Mammary epithelial cell (primary cell): ENCODE results near the gene UGT2B17.

Experiments used
- EZH2 ChIP-seq: IDR thresholded peaks from 2 replicates; pipeline ENCODE4 v1.6.1; 2012; ENCODE audit warnings: low read length, inconsistent platforms, borderline replicate concordance
- TF ChIP-seq, protein P1 (sequence below), 2 donors: IDR thresholded peaks in 1 of 2; conservative IDR thresholded peaks in 1 of 2; 2 replicates each; pipeline ENCODE4 v1.5.1; 2011 to 2012; ENCODE audit warnings: inconsistent platforms in 2 of 2, low read length in 2 of 2, mild to moderate bottlenecking in 2 of 2, control low read depth in 1 of 2, low read depth in 1 of 2; ENCODE audit not compliant: insufficient read depth in 1 of 2; ENCODE audit errors: extremely low read depth in 1 of 2

DNA sequence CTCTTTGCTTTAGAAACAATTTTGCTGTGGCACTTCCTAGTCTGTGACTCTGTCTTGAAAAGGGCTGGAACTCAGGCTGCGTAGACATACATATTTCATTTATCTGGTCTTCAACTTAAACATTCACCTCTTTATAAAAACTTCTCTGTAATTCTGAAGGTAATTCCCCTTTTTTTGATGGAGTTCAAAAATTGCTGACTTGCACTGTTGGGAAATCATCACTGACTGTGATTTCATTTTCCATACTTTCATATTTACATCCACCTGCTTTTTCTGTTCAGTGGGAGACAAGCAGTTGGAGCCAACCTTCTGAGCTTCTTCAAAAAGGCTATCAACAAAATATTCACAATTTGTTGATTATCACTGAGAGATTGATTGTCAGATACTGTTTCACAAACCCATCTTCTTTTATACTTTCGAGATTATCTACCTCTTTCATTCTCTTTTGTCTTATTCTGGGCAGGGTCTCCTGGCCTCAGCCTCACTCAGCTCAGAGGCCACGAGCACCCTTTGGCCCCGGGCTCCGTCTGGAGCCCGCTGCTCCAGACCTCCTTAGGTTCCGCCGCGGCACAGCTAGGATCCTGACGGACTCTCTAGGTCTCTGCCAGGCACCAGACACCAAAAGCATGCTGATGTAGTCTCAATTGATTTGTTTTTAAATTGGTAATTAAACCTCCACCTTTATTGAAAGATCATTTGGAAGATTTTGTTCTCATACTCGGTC lies 39.7 kb upstream of the UGT2B17 start:
- TF ChIP-seq, protein P1, sequence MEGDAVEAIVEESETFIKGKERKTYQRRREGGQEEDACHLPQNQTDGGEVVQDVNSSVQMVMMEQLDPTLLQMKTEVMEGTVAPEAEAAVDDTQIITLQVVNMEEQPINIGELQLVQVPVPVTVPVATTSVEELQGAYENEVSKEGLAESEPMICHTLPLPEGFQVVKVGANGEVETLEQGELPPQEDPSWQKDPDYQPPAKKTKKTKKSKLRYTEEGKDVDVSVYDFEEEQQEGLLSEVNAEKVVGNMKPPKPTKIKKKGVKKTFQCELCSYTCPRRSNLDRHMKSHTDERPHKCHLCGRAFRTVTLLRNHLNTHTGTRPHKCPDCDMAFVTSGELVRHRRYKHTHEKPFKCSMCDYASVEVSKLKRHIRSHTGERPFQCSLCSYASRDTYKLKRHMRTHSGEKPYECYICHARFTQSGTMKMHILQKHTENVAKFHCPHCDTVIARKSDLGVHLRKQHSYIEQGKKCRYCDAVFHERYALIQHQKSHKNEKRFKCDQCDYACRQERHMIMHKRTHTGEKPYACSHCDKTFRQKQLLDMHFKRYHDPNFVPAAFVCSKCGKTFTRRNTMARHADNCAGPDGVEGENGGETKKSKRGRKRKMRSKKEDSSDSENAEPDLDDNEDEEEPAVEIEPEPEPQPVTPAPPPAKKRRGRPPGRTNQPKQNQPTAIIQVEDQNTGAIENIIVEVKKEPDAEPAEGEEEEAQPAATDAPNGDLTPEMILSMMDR (conservative IDR thresholded peaks at IDR 0.05 in 1 of 2, IDR thresholded peaks at IDR 0.05 in 1 of 2; ENCODE audit: extremely low read depth in 1 of 2, insufficient read depth in 1 of 2, low read depth in 1 of 2, low read length in 2 of 2): no peak
- no peak for TF ChIP-seq EZH2
